Measurements from ENCODE around the gene DNM3.

The DNM3 gene

GRCh38 chr1:172414331-172414730 lies 573.0 kb downstream of the DNM3 start:
- H3K9me2 ChIP-seq (replicated peaks; ENCODE audit: insufficient read depth, low read length), result no peaks in the 10 kb centered on the region
- H3K27ac ChIP-seq (ENCODE audit: low read depth, low read length), result no peak overlapping the region
- no peak overlapping the region for H3K4me2 ChIP-seq (ENCODE audit: low read depth, low read length, poor library complexity, severe bottlenecking)
- H3K9me3 ChIP-seq (ENCODE audit: insufficient read depth, low read length), result no peaks in the 10 kb centered on the region
- H3K36me3 ChIP-seq (ENCODE audit: low read length), result no peaks in the 10 kb centered on the region
- H2AFZ ChIP-seq (ENCODE audit: low read depth, low read length, severe bottlenecking), result no peak overlapping the region
- H3K27me3 ChIP-seq (ENCODE audit: low read length), result no peaks in the 10 kb centered on the region
- no peaks in the 10 kb centered on the region for H4K20me1 ChIP-seq (ENCODE audit: low read depth, low read length)
- TF ChIP-seq EZH2phosphoT487 (conservative IDR thresholded peaks at IDR 0.05; ENCODE audit: low read length) (no peak), CTCF (IDR thresholded peaks at IDR 0.05; ENCODE audit: insufficient read depth, low read length, poor library complexity, severe bottlenecking) (no peak)
- H3K4me3 ChIP-seq (ENCODE audit: insufficient read depth, low read length, poor library complexity, severe bottlenecking), result no peak overlapping the region
- H3K79me2 ChIP-seq (ENCODE audit: insufficient read depth, low read length), result no peaks in the 10 kb centered on the region
- no peak overlapping the region for H3K9ac ChIP-seq (ENCODE audit: low read length)
- no peaks in the 10 kb centered on the region for H3F3A ChIP-seq (ENCODE audit: insufficient read depth)

- Histone ChIP-seq H3K9me3 (ENCODE audit: insufficient read depth, low read length) (no peaks in the 10 kb centered on the region), H4K20me1 (ENCODE audit: low read depth, low read length) (no peaks in the 10 kb centered on the region), H3K27ac (ENCODE audit: low read depth, low read length) (no peak overlapping the region), H3K79me2 (ENCODE audit: insufficient read depth, low read length) (no peaks in the 10 kb centered on the region), H2AFZ (ENCODE audit: low read depth, low read length, severe bottlenecking) (no peak overlapping the region), H3K9me2 (replicated peaks; ENCODE audit: insufficient read depth, low read length) (no peaks in the 10 kb centered on the region), H3K4me3 (ENCODE audit: insufficient read depth, low read length, poor library complexity, severe bottlenecking) (no peak overlapping the region), H3F3A (ENCODE audit: insufficient read depth) (no peaks in the 10 kb centered on the region), H3K9ac (ENCODE audit: low read length) (no peak overlapping the region), H3K4me2 (ENCODE audit: low read depth, low read length, poor library complexity, severe bottlenecking) (no peak overlapping the region), H3K36me3 (ENCODE audit: low read length) (no peaks in the 10 kb centered on the region), H3K27me3 (ENCODE audit: low read length) (no peaks in the 10 kb centered on the region)
- TF ChIP-seq CTCF (IDR thresholded peaks at IDR 0.05; ENCODE audit: insufficient read depth, low read length, poor library complexity, severe bottlenecking) (no peak), EZH2phosphoT487 (conservative IDR thresholded peaks at IDR 0.05; ENCODE audit: low read length) (no peak)
These were observed 575.3 kb downstream of the DNM3 start for GRCh38 chr1:172416496-172417035.

- Histone ChIP-seq H3K36me3 (ENCODE audit: low read length) (no peaks in the 10 kb centered on the region), H3K9ac (ENCODE audit: low read length) (no peak overlapping the region), H3K4me2 (ENCODE audit: low read depth, low read length, poor library complexity, severe bottlenecking) (no peak overlapping the region), H3K9me3 (ENCODE audit: insufficient read depth, low read length) (no peaks in the 10 kb centered on the region), H4K20me1 (ENCODE audit: low read depth, low read length) (no peaks in the 10 kb centered on the region), H3K27ac (ENCODE audit: low read depth, low read length) (no peak overlapping the region), H2AFZ (ENCODE audit: low read depth, low read length, severe bottlenecking) (no peak overlapping the region), H3K79me2 (ENCODE audit: insufficient read depth, low read length) (no peaks in the 10 kb centered on the region), H3F3A (ENCODE audit: insufficient read depth) (no peaks in the 10 kb centered on the region), H3K4me3 (ENCODE audit: insufficient read depth, low read length, poor library complexity, severe bottlenecking) (no peak overlapping the region), H3K27me3 (ENCODE audit: low read length) (no peaks in the 10 kb centered on the region), H3K9me2 (replicated peaks; ENCODE audit: insufficient read depth, low read length) (no peaks in the 10 kb centered on the region)
- TF ChIP-seq EZH2phosphoT487 (conservative IDR thresholded peaks at IDR 0.05; ENCODE audit: low read length) (no peak), CTCF (IDR thresholded peaks at IDR 0.05; ENCODE audit: insufficient read depth, low read length, poor library complexity, severe bottlenecking) (no peak)
These were observed 576.3 kb downstream of the DNM3 start for GRCh38 chr1:172417557-172417956.
